GM21737 (cell line): Measurements from ENCODE around the gene AK1.

ENCODE experiments used
- ATAC-seq: cut with Tn5 transposase; IDR thresholded peaks from one replicate; pipeline ENCODE4 v1.9.1; 2021; ENCODE audit warnings: mild to moderate bottlenecking, moderate library complexity; ENCODE audit not compliant: unreplicated experiment

Gene AK1, protein sequence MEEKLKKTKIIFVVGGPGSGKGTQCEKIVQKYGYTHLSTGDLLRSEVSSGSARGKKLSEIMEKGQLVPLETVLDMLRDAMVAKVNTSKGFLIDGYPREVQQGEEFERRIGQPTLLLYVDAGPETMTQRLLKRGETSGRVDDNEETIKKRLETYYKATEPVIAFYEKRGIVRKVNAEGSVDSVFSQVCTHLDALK

GRCh38 chr9:127877566-127877998 is at the start of gene AK1:
TSS of gene AK1 (minus strand) at chr9:127877675. CDS start at chr9:127874617, 3,058 bp downstream.
- no peak for ATAC-seq

GRCh38 chr9:127926906-127927200 is 49.4 kb upstream of the AK1 start:
- no peak for ATAC-seq

DNA sequence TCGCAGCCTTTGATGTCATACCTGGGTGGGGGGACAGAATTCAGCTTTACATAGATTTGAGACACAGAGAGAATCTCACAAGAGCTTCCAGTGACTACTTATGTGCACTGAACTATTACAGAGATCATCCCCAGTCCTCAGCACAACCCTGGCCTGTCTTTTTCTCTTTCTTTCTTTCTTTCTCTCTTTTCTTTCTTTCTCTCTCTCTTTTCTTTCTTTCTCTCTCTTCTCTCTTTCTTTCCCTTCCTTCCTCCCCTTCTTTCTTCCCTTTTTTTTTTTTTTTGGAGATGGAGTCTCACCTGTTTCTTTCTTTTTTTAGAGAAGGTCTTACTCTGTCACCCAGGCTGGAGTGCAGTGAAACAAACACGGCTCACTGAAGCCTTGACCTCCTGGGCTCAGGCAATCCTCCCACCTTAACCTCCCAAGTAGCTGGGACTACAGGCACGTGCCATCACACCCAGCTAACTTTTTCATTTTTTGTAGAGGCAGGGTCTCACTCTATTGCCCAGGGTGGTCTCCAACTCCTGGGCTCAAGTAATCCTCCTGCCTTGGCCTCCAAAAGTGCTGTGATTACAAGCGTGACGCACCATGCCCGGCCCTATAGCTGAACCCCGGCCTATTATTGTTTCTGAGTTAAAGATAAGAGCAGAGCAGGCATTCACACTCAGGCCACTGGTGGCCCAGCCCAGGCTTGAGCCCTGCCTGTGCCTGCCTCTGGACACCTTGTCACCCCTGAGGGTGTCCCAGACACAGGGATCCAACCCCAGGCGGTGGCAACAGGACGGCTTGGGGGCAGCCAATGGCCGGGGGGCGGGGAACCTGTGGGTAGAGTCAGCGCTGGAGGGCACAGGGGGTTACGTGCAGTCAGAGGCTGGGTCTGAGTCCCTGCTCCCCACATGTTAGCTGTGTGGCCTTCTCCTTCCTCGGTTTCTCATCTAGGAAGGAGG is 48.8 kb upstream of the AK1 start:
- no peak for ATAC-seq

GRCh38 chr9:127924736-127925444 is 47.4 kb upstream of the AK1 start:
- no peak for ATAC-seq

GRCh38 chr9:127923771-127924170 is 46.3 kb upstream of the AK1 start:
- no peak for ATAC-seq

DNA sequence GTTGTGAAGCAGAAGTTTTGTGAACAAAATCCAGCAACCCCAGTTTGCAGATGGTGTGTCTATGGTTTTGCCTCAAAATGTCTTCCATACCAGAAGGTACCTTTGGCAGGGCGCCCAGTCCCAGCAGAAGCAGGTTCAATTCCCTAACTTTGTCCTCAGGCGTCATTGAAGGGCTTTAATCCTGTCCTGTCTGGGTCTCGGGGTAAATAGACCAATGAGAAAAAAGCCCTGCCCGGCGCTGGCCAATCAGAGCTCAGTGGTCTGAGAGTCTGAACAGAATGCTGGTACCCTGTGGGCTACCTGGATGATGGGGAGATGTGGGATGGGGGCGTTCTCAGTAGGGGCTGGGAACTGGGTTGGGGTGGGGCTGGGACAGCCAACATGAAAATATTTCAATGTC is 45.6 kb upstream of the AK1 start:
- ATAC-seq, result no peak

DNA sequence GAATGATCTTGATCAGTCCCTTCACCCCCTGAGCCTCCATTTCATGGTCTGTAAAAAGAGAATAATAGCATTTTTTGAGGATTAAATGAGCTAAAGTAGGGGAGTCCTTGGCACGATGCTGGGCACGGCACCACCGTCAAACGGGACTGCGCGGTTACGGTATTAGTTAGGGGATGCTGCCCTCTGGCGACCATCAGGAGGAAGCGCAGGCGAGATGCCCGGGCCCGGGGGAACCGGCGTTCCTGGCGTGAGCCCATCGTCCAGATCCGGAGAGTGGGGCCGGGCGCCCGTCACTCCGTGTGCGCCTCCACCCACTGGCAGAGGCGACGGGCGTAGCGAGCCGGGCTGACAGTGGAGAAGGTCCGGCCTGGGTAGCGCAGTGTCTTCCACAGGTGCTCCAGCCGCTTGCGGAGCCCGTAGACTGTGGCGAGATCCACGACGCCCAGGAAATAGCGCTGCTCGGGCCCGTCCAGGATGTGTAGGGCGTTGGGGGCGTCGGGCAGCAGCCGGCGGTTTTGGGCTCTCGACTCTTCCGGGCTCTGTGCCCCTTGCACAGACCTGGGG is 44.2 kb upstream of the AK1 start:
- no peak for ATAC-seq

DNA sequence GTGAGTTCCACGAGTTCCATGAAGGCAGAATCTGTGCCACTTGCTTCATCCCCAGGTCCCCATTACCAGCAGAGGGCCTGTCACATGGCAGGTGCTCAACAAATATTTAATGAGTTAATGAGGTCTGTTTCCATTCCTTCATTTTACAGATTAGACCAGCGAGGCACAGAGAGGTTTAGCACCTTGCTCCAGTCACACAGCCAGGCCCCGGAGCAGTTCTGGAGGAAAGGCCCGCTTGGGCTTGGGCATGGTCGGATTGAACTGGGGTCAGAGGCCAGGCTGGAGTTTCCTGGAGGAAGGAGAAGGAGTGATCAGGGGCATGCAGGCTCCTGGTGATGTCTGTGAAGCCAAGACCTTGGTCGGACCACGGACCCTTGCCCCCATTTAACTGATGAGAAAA is 43.3 kb upstream of the AK1 start:
- no peak for ATAC-seq

DNA sequence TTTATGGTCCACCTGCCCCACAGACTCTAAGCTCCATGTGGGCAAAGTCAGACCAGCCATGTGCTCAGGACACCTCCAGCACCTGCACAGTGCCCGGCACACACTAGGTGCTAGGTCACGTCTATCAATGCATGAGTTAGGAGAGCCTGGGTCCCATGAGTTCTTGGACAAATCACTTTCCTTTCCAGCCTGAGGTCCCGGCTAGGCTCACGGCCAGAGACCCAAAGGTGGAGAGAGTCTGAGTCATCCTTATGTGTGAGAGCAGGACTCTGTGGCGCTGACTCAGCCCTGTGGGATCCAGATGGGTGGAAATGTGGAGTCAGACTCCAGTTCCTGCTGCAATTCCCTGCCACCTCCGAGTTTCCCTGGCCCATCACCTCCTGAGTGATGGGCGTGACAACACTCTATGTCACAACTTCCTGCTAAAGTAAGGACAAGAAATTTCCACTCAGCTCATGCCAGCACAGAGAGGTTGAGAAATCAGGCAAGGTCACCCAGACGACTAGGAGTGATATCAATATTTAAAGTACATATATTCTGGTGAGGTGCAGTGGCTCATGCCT is 41.9 kb upstream of the AK1 start:
- no peak for ATAC-seq

DNA sequence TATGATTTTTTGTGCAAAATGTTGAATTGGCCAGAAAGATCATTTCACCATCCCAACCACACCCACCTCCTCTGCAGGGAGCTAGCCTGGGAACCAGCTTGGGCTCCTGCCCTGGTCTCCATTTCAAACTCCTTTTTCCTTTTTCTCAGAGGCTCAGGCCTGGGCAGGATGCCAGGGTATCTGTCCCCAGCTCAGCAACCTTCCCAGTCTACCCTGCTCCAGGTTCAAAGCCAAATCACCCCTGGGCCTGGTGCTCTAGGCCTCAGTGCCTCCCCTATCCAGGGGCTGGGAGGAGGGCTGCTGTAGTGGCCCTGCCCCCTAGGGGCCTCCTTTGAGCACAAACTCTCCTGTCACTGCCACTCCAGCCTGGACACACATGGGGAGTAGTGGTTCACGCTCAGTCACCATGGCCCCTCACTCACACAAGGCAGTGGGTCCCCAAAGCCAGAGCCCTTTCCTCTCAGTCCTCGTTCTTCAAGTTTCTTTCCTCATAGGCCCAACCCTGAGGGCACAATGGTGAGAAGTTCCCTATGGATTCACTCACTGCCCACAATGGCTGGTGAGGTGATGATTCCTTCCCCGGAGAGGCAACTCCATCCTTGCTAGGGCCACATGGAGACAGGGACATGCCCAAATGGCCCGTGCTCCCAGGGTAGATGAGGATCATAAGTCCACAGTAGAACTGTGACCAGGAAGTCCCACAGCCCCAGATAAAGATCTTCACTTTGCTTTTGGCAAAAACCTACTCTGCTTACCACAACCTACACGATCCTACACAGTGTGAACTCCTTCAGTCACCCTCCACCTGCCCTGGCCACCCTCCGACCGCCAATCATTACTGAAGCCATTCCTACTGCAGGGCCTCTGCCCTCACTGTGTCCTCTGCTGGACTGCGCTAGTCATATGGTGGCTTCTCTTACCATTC is 41.0 kb upstream of the AK1 start:
- ATAC-seq, result no peak

DNA sequence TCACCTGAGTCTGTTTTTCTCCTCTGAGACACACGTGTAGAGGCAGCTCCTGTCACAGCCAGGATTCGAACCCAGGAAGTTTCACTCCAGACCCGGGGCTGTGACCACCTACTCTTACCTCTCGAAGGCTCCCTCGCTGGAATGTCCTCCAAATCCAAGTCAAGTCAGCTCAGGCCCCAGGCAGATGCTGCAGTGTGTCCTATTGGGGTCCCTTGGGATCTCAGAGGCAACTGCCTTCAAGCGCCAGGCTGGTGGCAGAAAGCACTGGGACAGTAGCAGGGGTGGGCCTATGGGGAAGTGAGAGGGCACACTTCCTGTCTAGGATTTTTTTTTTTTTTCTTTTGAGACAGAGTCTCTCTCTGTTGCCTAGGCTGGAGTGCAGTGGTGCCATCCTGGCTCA is 40.1 kb upstream of the AK1 start:
- ATAC-seq, result no peak

GRCh38 chr9:127916720-127917581 is 39.5 kb upstream of the AK1 start, which contains the start of gene ST6GALNAC4:
TSS of gene ST6GALNAC4 (minus strand) at chr9:127917041. CDS start at chr9:127916419, 622 bp downstream.
- ATAC-seq, result peak; percentile 69

- no peak for ATAC-seq
These were observed 38.6 kb upstream of the AK1 start for GRCh38 chr9:127915801-127916719.

DNA sequence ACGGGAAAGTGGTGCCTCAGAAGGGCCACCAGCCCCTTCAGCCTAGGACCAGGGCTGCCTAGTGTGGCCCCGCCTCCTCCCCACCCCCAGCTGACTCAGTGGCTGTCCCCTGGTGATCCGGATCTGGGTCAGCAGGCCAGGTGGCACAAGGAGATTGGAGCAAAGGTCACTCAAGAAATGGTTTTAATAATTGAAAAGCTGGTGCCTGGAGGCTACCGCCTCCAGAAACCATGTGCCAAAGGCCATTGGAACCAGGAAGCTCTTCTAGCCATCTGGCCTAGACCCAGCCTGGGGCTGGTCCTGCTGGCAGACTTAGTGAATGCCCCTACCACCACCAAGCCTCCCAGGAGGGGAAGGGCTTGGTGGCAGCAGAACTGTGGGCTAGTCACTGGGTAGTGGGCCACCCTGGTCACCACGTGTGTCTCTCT is 37.9 kb upstream of the AK1 start:
- ATAC-seq, result no peak

DNA sequence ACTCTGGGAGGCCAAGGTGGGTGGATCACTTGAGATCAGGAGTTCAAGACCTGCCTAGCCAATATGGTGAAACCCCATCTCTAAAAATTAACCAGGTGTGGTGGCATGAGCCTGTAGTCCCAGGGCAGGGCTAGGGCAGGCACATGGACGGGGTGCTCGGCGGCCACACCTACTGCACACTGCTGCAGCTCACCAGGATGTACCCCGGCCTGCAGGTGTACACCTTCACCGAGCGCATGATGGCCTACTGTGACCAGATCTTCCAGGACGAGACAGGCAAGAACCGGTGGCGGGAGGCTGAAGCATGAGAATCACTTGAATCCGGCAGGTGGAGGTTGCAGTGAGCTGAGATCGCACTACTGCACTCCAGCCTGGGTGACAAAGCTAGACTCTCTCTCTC is 36.2 kb upstream of the AK1 start:
- ATAC-seq, result no peak

DNA sequence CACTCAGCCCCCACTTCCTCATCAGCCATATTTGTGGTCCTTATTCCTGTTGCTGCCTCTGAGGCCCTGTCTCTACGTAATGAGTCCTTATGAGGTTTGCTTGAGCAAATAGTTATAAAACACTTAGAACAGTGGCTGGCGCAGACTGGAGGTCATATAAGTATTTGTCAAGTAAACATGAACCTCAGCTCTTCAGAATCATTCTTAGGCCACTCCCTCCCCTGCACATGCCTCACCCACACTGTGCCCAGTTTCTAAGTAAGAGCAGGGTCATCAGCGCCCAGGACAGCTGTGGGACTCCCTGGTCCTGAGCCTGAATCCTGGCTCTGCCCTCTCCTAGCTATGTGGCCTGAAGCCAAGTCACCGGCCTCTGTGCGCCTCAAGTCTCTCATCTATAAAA is 35.4 kb upstream of the AK1 start:
- ATAC-seq, result no peak

DNA sequence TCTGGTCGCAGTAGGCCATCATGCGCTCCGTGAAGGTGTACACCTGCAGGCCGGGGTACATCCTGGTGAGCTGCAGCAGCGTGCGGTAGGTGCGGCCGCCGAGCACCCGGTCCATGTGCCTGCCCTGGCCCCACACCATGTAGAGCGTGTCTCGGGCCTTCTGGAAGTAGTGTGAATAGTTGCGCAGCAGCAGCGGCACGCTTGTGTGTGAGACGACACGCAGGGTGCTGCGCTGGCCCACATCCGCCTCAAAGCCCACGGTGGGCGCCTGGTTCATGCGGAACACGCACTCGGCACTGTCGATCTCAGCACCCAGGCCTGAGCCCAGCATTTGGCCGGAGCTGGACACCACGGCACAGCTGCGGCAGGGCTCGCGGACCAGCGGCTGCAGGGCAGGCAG is 34.8 kb upstream of the AK1 start:
- ATAC-seq, result no peak

DNA sequence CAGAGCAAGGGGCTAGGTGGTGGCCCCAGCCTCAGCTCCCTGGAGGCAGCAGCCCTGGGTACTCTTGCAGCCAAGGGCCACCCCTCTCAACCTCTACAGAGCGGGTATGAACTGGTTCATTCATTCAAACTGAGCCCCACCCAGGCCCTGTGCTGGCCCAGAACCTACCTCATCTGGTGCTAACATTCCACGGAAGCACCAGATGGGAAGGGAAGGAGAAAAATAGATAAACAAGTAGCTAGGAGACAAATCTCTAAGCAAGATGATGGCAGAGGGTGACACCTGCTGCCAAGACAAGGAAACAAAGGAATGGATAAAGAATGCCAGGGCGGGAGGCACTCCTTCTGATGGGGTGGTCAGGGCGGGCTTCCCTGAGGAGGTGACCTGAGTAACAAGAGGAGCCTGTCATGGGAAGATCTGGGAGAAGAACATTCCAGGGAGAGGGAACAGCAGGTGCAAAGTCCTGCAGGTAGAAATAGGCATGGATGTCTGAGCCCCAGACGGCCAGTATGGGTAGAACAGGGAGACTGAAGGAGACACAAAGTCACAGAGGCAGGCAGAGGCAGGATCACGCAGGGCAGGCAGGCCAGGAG is 33.2 kb upstream of the AK1 start:
- ATAC-seq, result no peak
